HepG2 (cell line): ENCODE measurements around the gene CHST1. TPM values are rescaled to one million over a fixed set of nuclear protein-coding genes. Genes with fewer than 3 reads are reported as not detected.

ENCODE experiments used
- ATAC-seq: fragments of 200-7000 bp; cut with Tn5 transposase; 3 replicates; pipeline ENCODE4 v1.9.1; 2020; ENCODE audit warnings: mild to moderate bottlenecking, moderate library complexity
- BruUV-seq: library from RNA; stranded (reverse); fragments of 400-500 nt; replicated peaks from 2 replicates; lab custom pipeline; 2021; lab: Mats Ljungman, UMichigan
- CTCF ChIA-PET: fragments of 300-600 bp; formaldehyde crosslinking; extraction: SDS; loops from one replicate; lab custom pipeline; 2021; ENCODE audit warnings: low total read pairs, inconsistent platforms, low intra/inter-chr PET ratio; lab: Yijun Ruan, JAX
- POLR2A ChIA-PET: fragments of 350-600 bp; sonication (Branson Sonifier 250); formaldehyde crosslinking; loops from one replicate; lab custom pipeline; 2020; ENCODE audit warnings: antibody characterized with exemption, inconsistent platforms; lab: Yijun Ruan, JAX
- DNase-seq: peaks from one replicate; pipeline ENCODE4 v3.0.0-alpha.2; 2015; ENCODE audit warnings: low spot score
- FAIRE-seq: peaks from 3 replicates; lab custom pipeline; 2011; peaks lifted over from hg19 to GRCh38; lab: Jason Lieb, UNC
- H2AFZ ChIP-seq: one replicate; pipeline ENCODE4 v1.6.1; 2011; ENCODE audit warnings: low read length, inconsistent platforms
- H3K27ac ChIP-seq: fragments of 300-600 bp; 3 replicates; pipeline ENCODE4 v1.8.0; 2011; ENCODE audit warnings: mixed run types, mild to moderate bottlenecking, mixed read lengths, low read length, inconsistent platforms; ENCODE audit not compliant: insufficient read depth; ENCODE audit errors: extremely low read length
- H3K27me3 ChIP-seq, 2 experiments: fragments of 200-600 bp in 1 of 2; 2 replicates in 1 of 2; 3 replicates in 1 of 2; pipeline versions ENCODE4 v1.6.0 to v1.8.0; 2011; ENCODE audit warnings: low read length in 2 of 2, mild to moderate bottlenecking in 2 of 2, moderate library complexity in 2 of 2, inconsistent platforms in 1 of 2; ENCODE audit not compliant: insufficient read depth in 2 of 2, control insufficient read depth in 1 of 2
- H3K36me3 ChIP-seq, 2 experiments: fragments of 200-600 bp in 1 of 2; replicated peaks in 1 of 2; 2 replicates in 1 of 2; 3 replicates in 1 of 2; pipeline versions ENCODE4 v1.5.1 to v1.8.0; 2011; ENCODE audit warnings: low read length in 2 of 2, inconsistent platforms in 1 of 2; ENCODE audit not compliant: insufficient read depth in 2 of 2, control insufficient read depth in 1 of 2
- H3K4me1 ChIP-seq: 2 replicates; pipeline ENCODE4 v1.5.1; 2012; ENCODE audit warnings: low read length, inconsistent platforms; ENCODE audit not compliant: insufficient read depth
- H3K4me2 ChIP-seq: 2 replicates; pipeline ENCODE4 v1.6.0; 2011; ENCODE audit warnings: low read depth, low read length, inconsistent platforms
- H3K4me3 ChIP-seq, 3 experiments: fragments of 200-600 bp in 1 of 3; sonication (generic), shearing (Covaris generic) in 1 of 3; replicated peaks in 1 of 3; 2 replicates each; pipeline ENCODE4 v1.5.1; 2011 to 2016; ENCODE audit warnings: low read length in 3 of 3, inconsistent platforms in 2 of 3, low read depth in 2 of 3, mild to moderate bottlenecking in 2 of 3, control low read depth in 1 of 3, mixed read lengths in 1 of 3; ENCODE audit not compliant: insufficient read depth in 1 of 3
- H3K79me2 ChIP-seq: one replicate; pipeline ENCODE4 v1.6.1; 2011; ENCODE audit warnings: low read length, inconsistent platforms; ENCODE audit not compliant: insufficient read depth
- H3K9ac ChIP-seq: 2 replicates; pipeline ENCODE4 v1.6.0; 2011; ENCODE audit warnings: mild to moderate bottlenecking, low read depth, low read length, inconsistent platforms; ENCODE audit not compliant: insufficient read depth
- H3K9me3 ChIP-seq: 2 replicates; pipeline ENCODE4 v1.5.1; 2012; ENCODE audit warnings: mild to moderate bottlenecking, low read length
- H4K20me1 ChIP-seq: 2 replicates; pipeline ENCODE4 v1.6.0; 2011; ENCODE audit warnings: inconsistent platforms, mild to moderate bottlenecking, low read length, moderate library complexity; ENCODE audit not compliant: insufficient read depth
- FOSL1 ChIP-seq: sonication (generic); formaldehyde crosslinking; IDR thresholded peaks from 2 replicates; pipeline ENCODE4 v1.9.0; 2021; ENCODE audit warnings: missing genetic modification reagents, borderline replicate concordance
- NCOA1 ChIP-seq: sonication (generic); formaldehyde crosslinking; IDR thresholded peaks from 2 replicates; pipeline ENCODE4 v1.9.0; 2021; ENCODE audit warnings: missing genetic modification reagents
- PAWR ChIP-seq: sonication (generic); formaldehyde crosslinking; IDR thresholded peaks from 2 replicates; pipeline ENCODE4 v1.4.0; 2020; ENCODE audit warnings: missing genetic modification reagents, mild to moderate bottlenecking, borderline replicate concordance
- TCF12 ChIP-seq, 2 experiments: fragments of 450-650 bp in 1 of 2; sonication (generic) in 1 of 2; formaldehyde crosslinking in 1 of 2; IDR thresholded peaks; 2 replicates each; pipeline versions ENCODE4 v1.6.1 to v1.8.0; 2017 to 2022; ENCODE audit warnings: antibody characterized with exemption in 1 of 2, mild to moderate bottlenecking in 1 of 2, missing genetic modification reagents in 1 of 2, moderate library complexity in 1 of 2
- THAP11 ChIP-seq: IDR thresholded peaks from 2 replicates; pipeline ENCODE4 v1.6.1; 2016; ENCODE audit warnings: missing biosample characterization, missing genetic modification reagents
- WIZ ChIP-seq: sonication (generic); formaldehyde crosslinking; IDR thresholded peaks from 2 replicates; pipeline ENCODE4 v1.5.1; 2020; ENCODE audit warnings: mild to moderate bottlenecking, missing genetic modification reagents
- ZC3H13 ChIP-seq: sonication (generic); formaldehyde crosslinking; IDR thresholded peaks from 2 replicates; pipeline ENCODE4 v1.8.1; 2023; ENCODE audit warnings: mild to moderate bottlenecking, missing genetic modification reagents, moderate library complexity
- ZNF18 ChIP-seq: sonication (generic); formaldehyde crosslinking; IDR thresholded peaks from 2 replicates; pipeline ENCODE4 v1.8.0; 2022; ENCODE audit warnings: mild to moderate bottlenecking, missing genetic modification reagents; ENCODE audit not compliant: insufficient replicate concordance
- ZNF235 ChIP-seq: sonication (generic); formaldehyde crosslinking; IDR thresholded peaks from 2 replicates; pipeline ENCODE4 v1.8.1; 2023; ENCODE audit warnings: mild to moderate bottlenecking, missing genetic modification reagents, borderline replicate concordance
- ZNF274 ChIP-seq: sonication (generic); formaldehyde crosslinking; IDR thresholded peaks from 2 replicates; pipeline ENCODE4 v1.5.1; 2020; ENCODE audit warnings: mild to moderate bottlenecking, missing genetic modification reagents
- ZNF281 ChIP-seq: sonication (generic); formaldehyde crosslinking; IDR thresholded peaks from 2 replicates; pipeline ENCODE4 v1.4.0; 2020; ENCODE audit warnings: missing genetic modification reagents, borderline replicate concordance
- ZNF326 ChIP-seq: sonication (generic); formaldehyde crosslinking; IDR thresholded peaks from 2 replicates; pipeline ENCODE4 v1.4.0; 2020; ENCODE audit warnings: missing genetic modification reagents, borderline replicate concordance
- ZNF512 ChIP-seq: sonication (generic); formaldehyde crosslinking; IDR thresholded peaks from 2 replicates; pipeline ENCODE4 v1.4.0; 2020; ENCODE audit warnings: mild to moderate bottlenecking, missing genetic modification reagents
- ZNF605 ChIP-seq: sonication (generic); formaldehyde crosslinking; IDR thresholded peaks from 2 replicates; pipeline ENCODE4 v1.8.0; 2022; ENCODE audit warnings: mild to moderate bottlenecking, missing genetic modification reagents
- WGBS: methylation state at CpG from one replicate; pipeline ENCODE4 v1.1.6; 2017; ENCODE audit warnings: low lambda C conversion rate; 5-methylcytosine and 5-hydroxymethylcytosine counted together
- in situ Hi-C: cut with HindIII; loops from 2 replicates; pipeline ENCODE4 v1.10.0; 2017; ENCODE audit warnings: low pct_unique_long_range_greater_than_20kb; ENCODE audit not compliant: extremely low pct_ligation_motif_present
- intact Hi-C: fragments of 100-400 bp; cut with micrococcal nuclease; formaldehyde crosslinking; loops from one replicate; pipeline ENCODE4 v1.10.0; 2022; ENCODE audit not compliant: unreplicated experiment
- polyA plus RNA-seq, 8 experiments: library from polyadenylated mRNA; depleted of rRNA in 3 of 8; stranded (reverse) in 7 of 8; unstranded in 1 of 8; fragments of >200 nt; fragmentation: Illumina TruSeq in 4 of 8; extraction: Trizol in 4 of 8; gene quantifications; 2 replicates each; pipeline versions ENCODE4 v1.2.1 to v1.2.3, GENCODE V29; 2011 to 2016; ENCODE audit warnings: low read depth in 4 of 8, missing spikeins in 1 of 8, mixed read lengths in 1 of 8; ENCODE audit not compliant: insufficient read depth in 1 of 8
- total RNA-seq, 5 experiments: library from RNA; depleted of rRNA; stranded (reverse); fragments of >200 nt; fragmentation: Illumina TruSeq; extraction: Trizol; gene quantifications; 2 replicates each; pipeline ENCODE4 v1.2.3, GENCODE V29; 2016; ENCODE audit warnings: low read depth in 1 of 5

Gene CHST1
- total and polyA plus RNA-seq, 2 of the 13 experiments (the other 11 are each of a cell fraction or from before 2014, with no cell fraction given): not detected

- Histone ChIP-seq H4K20me1 (no peaks in the 10 kb centered on the region), H2AFZ (no peak overlapping the region), H3K9me3 (no peaks in the 10 kb centered on the region), H3K4me2 (no peak overlapping the region), H3K36me3 (no peaks in the 10 kb centered on the region), H3K27ac (no peak overlapping the region), H3K79me2 (no peaks in the 10 kb centered on the region), H3K4me3 (no peak overlapping the region), H3K27me3 (no peaks in the 10 kb centered on the region), H3K9ac (no peak overlapping the region), H3K4me1 (no peaks in the 10 kb centered on the region)
- in situ Hi-C loops (no loop called here), intact Hi-C loops (no loop called here)
- 0% methylated on average over 1 of the region's 2 CpGs for WGBS
- DNase-seq (no peak), ATAC-seq (no peak), FAIRE-seq (no peak)
- BruUV-seq: no TSS peak
- ChIA-PET CTCF (no interaction called here), POLR2A (no interaction called here)
- TF ChIP-seq THAP11 (CRISPR knock-in tag): no peak
- no peak for TF ChIP-seq ZNF605 (CRISPR knock-in tag)
- TF ChIP-seq PAWR (CRISPR knock-in tag): no peak
- TF ChIP-seq FOSL1 (CRISPR knock-in tag): no peak
- TF ChIP-seq ZNF274 (CRISPR knock-in tag): no peak
- TF ChIP-seq ZNF512 (CRISPR knock-in tag): no peak
- no peak for TF ChIP-seq ZNF326
- no peak for TF ChIP-seq NCOA1 (CRISPR knock-in tag)
- TF ChIP-seq TCF12 (IDR thresholded peaks at IDR 0.05): no peak
- TF ChIP-seq TCF12 (CRISPR knock-in tag; IDR thresholded peaks at IDR 0.05): no peak
- no peak for TF ChIP-seq ZNF18 (CRISPR knock-in tag)
- no peak for TF ChIP-seq ZNF235 (CRISPR knock-in tag)
- no peak for TF ChIP-seq WIZ (CRISPR knock-in tag)
- no peak for TF ChIP-seq ZC3H13 (CRISPR knock-in tag)
- TF ChIP-seq ZNF281 (CRISPR knock-in tag): no peak
- TF ChIP-seq, all 625 proteins: peak for 0
Observed at GRCh38 chr11:45624095-45624494, 41.3 kb downstream of the CHST1 start.
